ENCODE measurements around the gene DPP6. TPM values are rescaled to one million over a fixed set of nuclear protein-coding genes. Genes with fewer than 3 reads are reported as not detected.

The DPP6 gene
- total RNA-seq, 1 experiment from 2014 or later = not detected

- ChIA-PET CTCF (no interaction called here), POLR2A (no interaction called here)
- TF ChIP-seq FOXP4 (CRISPR knock-in tag; IDR thresholded peaks at IDR 0.05) = no peak
- TF ChIP-seq IRF2 (CRISPR knock-in tag; IDR thresholded peaks at IDR 0.05; ENCODE audit: borderline replicate concordance, low read depth) = no peak
- TF ChIP-seq TP53 (CRISPR knock-in tag; IDR thresholded peaks at IDR 0.05) = no peak
- TF ChIP-seq ELF4 (CRISPR knock-in tag; IDR thresholded peaks at IDR 0.05; ENCODE audit: low read depth) = no peak
- TF ChIP-seq, protein P1, sequence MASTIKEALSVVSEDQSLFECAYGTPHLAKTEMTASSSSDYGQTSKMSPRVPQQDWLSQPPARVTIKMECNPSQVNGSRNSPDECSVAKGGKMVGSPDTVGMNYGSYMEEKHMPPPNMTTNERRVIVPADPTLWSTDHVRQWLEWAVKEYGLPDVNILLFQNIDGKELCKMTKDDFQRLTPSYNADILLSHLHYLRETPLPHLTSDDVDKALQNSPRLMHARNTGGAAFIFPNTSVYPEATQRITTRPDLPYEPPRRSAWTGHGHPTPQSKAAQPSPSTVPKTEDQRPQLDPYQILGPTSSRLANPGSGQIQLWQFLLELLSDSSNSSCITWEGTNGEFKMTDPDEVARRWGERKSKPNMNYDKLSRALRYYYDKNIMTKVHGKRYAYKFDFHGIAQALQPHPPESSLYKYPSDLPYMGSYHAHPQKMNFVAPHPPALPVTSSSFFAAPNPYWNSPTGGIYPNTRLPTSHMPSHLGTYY (CRISPR knock-in tag; IDR thresholded peaks at IDR 0.05) = no peak
- TF ChIP-seq, protein P2, sequence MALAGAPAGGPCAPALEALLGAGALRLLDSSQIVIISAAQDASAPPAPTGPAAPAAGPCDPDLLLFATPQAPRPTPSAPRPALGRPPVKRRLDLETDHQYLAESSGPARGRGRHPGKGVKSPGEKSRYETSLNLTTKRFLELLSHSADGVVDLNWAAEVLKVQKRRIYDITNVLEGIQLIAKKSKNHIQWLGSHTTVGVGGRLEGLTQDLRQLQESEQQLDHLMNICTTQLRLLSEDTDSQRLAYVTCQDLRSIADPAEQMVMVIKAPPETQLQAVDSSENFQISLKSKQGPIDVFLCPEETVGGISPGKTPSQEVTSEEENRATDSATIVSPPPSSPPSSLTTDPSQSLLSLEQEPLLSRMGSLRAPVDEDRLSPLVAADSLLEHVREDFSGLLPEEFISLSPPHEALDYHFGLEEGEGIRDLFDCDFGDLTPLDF (CRISPR knock-in tag; IDR thresholded peaks at IDR 0.05) = no peak
- TF ChIP-seq JAZF1 (CRISPR knock-in tag; IDR thresholded peaks at IDR 0.05) = no peak
- TF ChIP-seq ZNF671 (CRISPR knock-in tag; IDR thresholded peaks at IDR 0.05) = no peak
- no peak for TF ChIP-seq NFE2L1 (CRISPR knock-in tag; IDR thresholded peaks at IDR 0.05)
- no peak for TF ChIP-seq CREM (CRISPR knock-in tag; IDR thresholded peaks at IDR 0.05)
- TF ChIP-seq, protein P3, sequence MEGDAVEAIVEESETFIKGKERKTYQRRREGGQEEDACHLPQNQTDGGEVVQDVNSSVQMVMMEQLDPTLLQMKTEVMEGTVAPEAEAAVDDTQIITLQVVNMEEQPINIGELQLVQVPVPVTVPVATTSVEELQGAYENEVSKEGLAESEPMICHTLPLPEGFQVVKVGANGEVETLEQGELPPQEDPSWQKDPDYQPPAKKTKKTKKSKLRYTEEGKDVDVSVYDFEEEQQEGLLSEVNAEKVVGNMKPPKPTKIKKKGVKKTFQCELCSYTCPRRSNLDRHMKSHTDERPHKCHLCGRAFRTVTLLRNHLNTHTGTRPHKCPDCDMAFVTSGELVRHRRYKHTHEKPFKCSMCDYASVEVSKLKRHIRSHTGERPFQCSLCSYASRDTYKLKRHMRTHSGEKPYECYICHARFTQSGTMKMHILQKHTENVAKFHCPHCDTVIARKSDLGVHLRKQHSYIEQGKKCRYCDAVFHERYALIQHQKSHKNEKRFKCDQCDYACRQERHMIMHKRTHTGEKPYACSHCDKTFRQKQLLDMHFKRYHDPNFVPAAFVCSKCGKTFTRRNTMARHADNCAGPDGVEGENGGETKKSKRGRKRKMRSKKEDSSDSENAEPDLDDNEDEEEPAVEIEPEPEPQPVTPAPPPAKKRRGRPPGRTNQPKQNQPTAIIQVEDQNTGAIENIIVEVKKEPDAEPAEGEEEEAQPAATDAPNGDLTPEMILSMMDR (IDR thresholded peaks at IDR 0.05) = no peak
- TF ChIP-seq, protein P4, sequence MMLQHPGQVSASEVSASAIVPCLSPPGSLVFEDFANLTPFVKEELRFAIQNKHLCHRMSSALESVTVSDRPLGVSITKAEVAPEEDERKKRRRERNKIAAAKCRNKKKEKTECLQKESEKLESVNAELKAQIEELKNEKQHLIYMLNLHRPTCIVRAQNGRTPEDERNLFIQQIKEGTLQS (CRISPR knock-in tag; conservative IDR thresholded peaks at IDR 0.05) = no peak
- no peak for TF ChIP-seq ZNF121 (CRISPR knock-in tag; IDR thresholded peaks at IDR 0.05)
- H3K4me3 Mint-ChIP-seq = no peak overlapping the region
- no peak for ATAC-seq
- no peak for DNase-seq (ENCODE audit: low spot score)
- no peak overlapping the region for H3K27ac Mint-ChIP-seq
- H3K27me3 Mint-ChIP-seq (ENCODE audit: low read depth) = peaks cover 31% of the 10 kb centered on the region
- H3K9me3 Mint-ChIP-seq = peaks cover 90% of the 10 kb centered on the region
- H3K36me3 Mint-ChIP-seq = peaks cover 78% of the 10 kb centered on the region
- no peaks in the 10 kb centered on the region for H3K4me1 Mint-ChIP-seq
Measured at GRCh38 chr7:154837622-154838021, 785.4 kb downstream of the DPP6 start.

DNA sequence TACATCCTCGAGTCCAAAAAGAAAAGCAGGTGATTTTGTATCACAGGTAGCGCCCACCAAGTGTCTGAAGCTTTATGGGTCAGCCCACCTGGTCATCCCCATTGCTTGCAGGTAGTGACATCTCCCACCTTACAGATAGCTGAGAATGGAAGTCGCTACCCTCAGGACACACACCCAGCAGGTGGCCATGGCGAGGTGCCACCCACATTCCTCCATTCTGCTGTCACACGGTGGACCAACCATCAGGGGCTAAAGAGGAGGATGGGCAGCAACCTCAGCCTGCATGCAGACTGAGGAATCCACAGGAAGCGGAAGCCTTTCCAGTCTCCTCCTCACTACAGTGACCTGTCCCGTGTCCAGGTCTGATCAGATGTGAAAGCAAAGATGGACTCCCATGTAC lies 787.9 kb downstream of the DPP6 start:
- ChIA-PET CTCF (no interaction called here), POLR2A (no interaction called here)
- TF ChIP-seq PREB (CRISPR knock-in tag; IDR thresholded peaks at IDR 0.05; ENCODE audit: borderline replicate concordance) = no peak
- no peak for TF ChIP-seq HMGA2 (CRISPR knock-in tag; IDR thresholded peaks at IDR 0.05)
- no peak for TF ChIP-seq ZNF138 (CRISPR knock-in tag; conservative IDR thresholded peaks at IDR 0.05)
- TF ChIP-seq CREM (CRISPR knock-in tag; IDR thresholded peaks at IDR 0.05) = no peak
- no peak for TF ChIP-seq SOX15 (CRISPR knock-in tag; IDR thresholded peaks at IDR 0.05)
- no peak for TF ChIP-seq IRF2 (CRISPR knock-in tag; IDR thresholded peaks at IDR 0.05; ENCODE audit: borderline replicate concordance, low read depth)
- TF ChIP-seq, protein P5, sequence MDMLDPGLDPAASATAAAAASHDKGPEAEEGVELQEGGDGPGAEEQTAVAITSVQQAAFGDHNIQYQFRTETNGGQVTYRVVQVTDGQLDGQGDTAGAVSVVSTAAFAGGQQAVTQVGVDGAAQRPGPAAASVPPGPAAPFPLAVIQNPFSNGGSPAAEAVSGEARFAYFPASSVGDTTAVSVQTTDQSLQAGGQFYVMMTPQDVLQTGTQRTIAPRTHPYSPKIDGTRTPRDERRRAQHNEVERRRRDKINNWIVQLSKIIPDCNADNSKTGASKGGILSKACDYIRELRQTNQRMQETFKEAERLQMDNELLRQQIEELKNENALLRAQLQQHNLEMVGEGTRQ (CRISPR knock-in tag; IDR thresholded peaks at IDR 0.05) = no peak
- TF ChIP-seq E2F4 (CRISPR knock-in tag; IDR thresholded peaks at IDR 0.05; ENCODE audit: borderline replicate concordance, low read depth) = no peak
- TF ChIP-seq ATF1 (CRISPR knock-in tag; IDR thresholded peaks at IDR 0.05) = no peak
- TF ChIP-seq ZNF671 (CRISPR knock-in tag; IDR thresholded peaks at IDR 0.05) = no peak
- no peak for TF ChIP-seq NFATC4 (CRISPR knock-in tag; IDR thresholded peaks at IDR 0.05)
- no peak for TF ChIP-seq ZNF263 (CRISPR knock-in tag; IDR thresholded peaks at IDR 0.05; ENCODE audit: low read depth)
- H3K4me1 Mint-ChIP-seq = no peaks in the 10 kb centered on the region
- no peak for DNase-seq (ENCODE audit: low spot score)
- no peak for ATAC-seq
- H3K36me3 Mint-ChIP-seq = peaks cover 76% of the 10 kb centered on the region
- peaks cover 20% of the 10 kb centered on the region for H3K27me3 Mint-ChIP-seq (ENCODE audit: low read depth)
- H3K27ac Mint-ChIP-seq = no peak overlapping the region
- peaks cover 89% of the 10 kb centered on the region for H3K9me3 Mint-ChIP-seq
- no peak overlapping the region for H3K4me3 Mint-ChIP-seq
